AG08396 (cell line): ENCODE data around the gene NT5E.

ENCODE experiments used
- DNase-seq: peaks from one replicate; pipeline ENCODE4 v3.0.0; 2012; ENCODE audit warnings: low spot score, mixed read lengths

NT5E gene

GRCh38 chr6:85460154-85460920 is 10.5 kb downstream of the NT5E start:
- no peak for DNase-seq

GRCh38 chr6:85460921-85461797 is 11.3 kb downstream of the NT5E start:
- DNase-seq = no peak

- no peak for DNase-seq
Observed at GRCh38 chr6:85461798-85462170, 11.9 kb downstream of the NT5E start.

GRCh38 chr6:85462673-85463072 is 12.8 kb downstream of the NT5E start:
- no peak for DNase-seq

GRCh38 chr6:85463621-85464259 is 13.9 kb downstream of the NT5E start:
- DNase-seq = no peak

- peak; percentile 72 for DNase-seq
Observed at GRCh38 chr6:85464260-85464644, 14.4 kb downstream of the NT5E start.

- peak; percentile 41 for DNase-seq
Observed at GRCh38 chr6:85464722-85465150, 14.9 kb downstream of the NT5E start.

GRCh38 chr6:85465762-85466161 is 15.9 kb downstream of the NT5E start:
- DNase-seq = no peak

- DNase-seq = no peak
Observed at GRCh38 chr6:85468326-85468725, 18.4 kb downstream of the NT5E start.

- DNase-seq = no peak
Observed at GRCh38 chr6:85469276-85470022, 19.6 kb downstream of the NT5E start.

GRCh38 chr6:85470023-85470410 is 20.1 kb downstream of the NT5E start:
- DNase-seq = no peak

- no peak for DNase-seq
Observed at GRCh38 chr6:85472744-85473143, 22.9 kb downstream of the NT5E start.

- DNase-seq = no peak
Observed at GRCh38 chr6:85473748-85474147, 23.9 kb downstream of the NT5E start.

- DNase-seq = no peak
Observed at GRCh38 chr6:85476532-85476931, 26.6 kb downstream of the NT5E start.

GRCh38 chr6:85479208-85479607 is 29.3 kb downstream of the NT5E start:
- DNase-seq = no peak

GRCh38 chr6:85482206-85482904 is 32.5 kb downstream of the NT5E start:
- DNase-seq = no peak

GRCh38 chr6:85482905-85483700 is 33.2 kb downstream of the NT5E start:
- DNase-seq = peak; percentile 65

GRCh38 chr6:85483846-85484245 is 34.0 kb downstream of the NT5E start:
- no peak for DNase-seq

GRCh38 chr6:85484948-85485347 is 35.1 kb downstream of the NT5E start:
- no peak for DNase-seq

GRCh38 chr6:85490516-85491248 is 40.8 kb downstream of the NT5E start:
- no peak for DNase-seq
